SK-N-SH treated with all-trans-retinoic acid at 6 μM for 48 hours (cell line): Measurements from ENCODE around the gene GLIS1.

ENCODE experiments used
- ARNTL ChIP-seq: fragments of 450-650 bp; formaldehyde crosslinking; IDR thresholded peaks from 2 replicates; pipeline ENCODE4 v1.5.0; 2020; ENCODE audit warnings: low read depth, mild to moderate bottlenecking, moderate library complexity, borderline replicate concordance
- CREB5 ChIP-seq: fragments of 250-450 bp; sonication (Bioruptor Pico); IDR thresholded peaks from 2 replicates; pipeline ENCODE4 v1.5.1; 2020; ENCODE audit warnings: low read depth, mild to moderate bottlenecking, moderate library complexity
- GLIS3 ChIP-seq: fragments of 250-450 bp; sonication (Bioruptor Pico); IDR thresholded peaks from 2 replicates; pipeline ENCODE4 v1.5.0; 2020; ENCODE audit warnings: mild to moderate bottlenecking, moderate library complexity
- PATZ1 ChIP-seq: fragments of 250-450 bp; sonication (Bioruptor Pico); IDR thresholded peaks from 2 replicates; pipeline ENCODE4 v1.8.0; 2020; ENCODE audit warnings: mild to moderate bottlenecking, moderate library complexity, borderline replicate concordance
- RARB ChIP-seq: fragments of 250-450 bp; sonication (Bioruptor Pico); IDR thresholded peaks from 2 replicates; pipeline ENCODE4 v1.8.0; 2021; ENCODE audit warnings: mild to moderate bottlenecking, moderate library complexity
- SNAI2 ChIP-seq: fragments of 250-450 bp; sonication (Bioruptor Pico); IDR thresholded peaks from 2 replicates; pipeline ENCODE4 v1.5.0; 2020; ENCODE audit warnings: mild to moderate bottlenecking, moderate library complexity
- ZNF70 ChIP-seq: fragments of 450-650 bp; formaldehyde crosslinking; IDR thresholded peaks from 2 replicates; pipeline ENCODE4 v1.5.0; 2020; ENCODE audit warnings: mild to moderate bottlenecking, moderate library complexity
- TF ChIP-seq, protein P1 (sequence below): fragments of 250-450 bp; sonication (Bioruptor Pico); IDR thresholded peaks from 2 replicates; pipeline ENCODE4 v1.8.0; 2021; ENCODE audit warnings: low read depth, mild to moderate bottlenecking, moderate library complexity, borderline replicate concordance

GRCh38 chr1:53532912-53533311 is 206.1 kb downstream of the GLIS1 start:
- TF ChIP-seq PATZ1 (CRISPR knock-in tag) (no peak), ARNTL (CRISPR knock-in tag) (no peak), CREB5 (CRISPR knock-in tag) (no peak), GLIS3 (no peak), SNAI2 (CRISPR knock-in tag) (no peak), RARB (no peak), ZNF70 (no peak)
- TF ChIP-seq, protein P1, sequence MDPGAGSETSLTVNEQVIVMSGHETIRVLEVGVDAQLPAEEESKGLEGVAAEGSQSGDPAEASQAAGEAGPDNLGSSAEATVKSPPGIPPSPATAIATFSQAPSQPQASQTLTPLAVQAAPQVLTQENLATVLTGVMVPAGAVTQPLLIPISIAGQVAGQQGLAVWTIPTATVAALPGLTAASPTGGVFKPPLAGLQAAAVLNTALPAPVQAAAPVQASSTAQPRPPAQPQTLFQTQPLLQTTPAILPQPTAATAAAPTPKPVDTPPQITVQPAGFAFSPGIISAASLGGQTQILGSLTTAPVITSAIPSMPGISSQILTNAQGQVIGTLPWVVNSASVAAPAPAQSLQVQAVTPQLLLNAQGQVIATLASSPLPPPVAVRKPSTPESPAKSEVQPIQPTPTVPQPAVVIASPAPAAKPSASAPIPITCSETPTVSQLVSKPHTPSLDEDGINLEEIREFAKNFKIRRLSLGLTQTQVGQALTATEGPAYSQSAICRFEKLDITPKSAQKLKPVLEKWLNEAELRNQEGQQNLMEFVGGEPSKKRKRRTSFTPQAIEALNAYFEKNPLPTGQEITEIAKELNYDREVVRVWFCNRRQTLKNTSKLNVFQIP: no peak
